Body of pancreas (tissue), 4 donors: ENCODE results near the gene TINCR.

ENCODE experiments used
- POLR2A ChIP-seq, 3 donors: fragments of 450-650 bp; IDR thresholded peaks; one replicate each; pipeline ENCODE4 v1.6.1; 2016; ENCODE audit warnings: antibody characterized with exemption in 3 of 3, mild to moderate bottlenecking in 2 of 3
- TF ChIP-seq, protein P1 (sequence below), 7 experiments: fragments of 450-650 bp in 4 of 7; fragments of 200-600 bp in 3 of 7; sonication (generic) in 3 of 7; IDR thresholded peaks; one replicate each; pipeline ENCODE4 v1.5.1; 2016 to 2019; ENCODE audit warnings: antibody characterized with exemption in 7 of 7

DNA sequence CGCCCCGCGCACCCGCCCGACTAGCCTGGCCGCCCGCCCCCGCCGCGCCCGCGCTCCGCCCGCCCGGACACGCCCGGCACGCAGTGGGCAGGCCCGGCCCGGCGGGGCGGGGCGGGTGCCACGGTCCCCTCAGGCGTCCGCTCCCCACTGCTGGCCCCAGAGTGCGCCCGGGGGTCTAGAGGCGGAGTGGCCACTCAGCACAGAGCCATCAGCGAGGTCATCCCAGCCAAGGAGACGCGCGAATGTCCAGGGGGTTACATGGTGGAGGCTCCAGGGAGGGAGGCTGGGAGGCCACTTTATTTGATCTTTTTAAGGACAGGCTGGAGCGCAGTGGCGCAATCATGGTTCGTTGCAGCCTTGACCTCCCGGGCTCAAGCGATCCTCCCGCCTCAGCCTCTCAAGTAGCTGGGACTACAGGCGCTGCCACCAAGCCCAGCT lies 236 bp upstream of the TINCR start:
- TF ChIP-seq, protein P1, sequence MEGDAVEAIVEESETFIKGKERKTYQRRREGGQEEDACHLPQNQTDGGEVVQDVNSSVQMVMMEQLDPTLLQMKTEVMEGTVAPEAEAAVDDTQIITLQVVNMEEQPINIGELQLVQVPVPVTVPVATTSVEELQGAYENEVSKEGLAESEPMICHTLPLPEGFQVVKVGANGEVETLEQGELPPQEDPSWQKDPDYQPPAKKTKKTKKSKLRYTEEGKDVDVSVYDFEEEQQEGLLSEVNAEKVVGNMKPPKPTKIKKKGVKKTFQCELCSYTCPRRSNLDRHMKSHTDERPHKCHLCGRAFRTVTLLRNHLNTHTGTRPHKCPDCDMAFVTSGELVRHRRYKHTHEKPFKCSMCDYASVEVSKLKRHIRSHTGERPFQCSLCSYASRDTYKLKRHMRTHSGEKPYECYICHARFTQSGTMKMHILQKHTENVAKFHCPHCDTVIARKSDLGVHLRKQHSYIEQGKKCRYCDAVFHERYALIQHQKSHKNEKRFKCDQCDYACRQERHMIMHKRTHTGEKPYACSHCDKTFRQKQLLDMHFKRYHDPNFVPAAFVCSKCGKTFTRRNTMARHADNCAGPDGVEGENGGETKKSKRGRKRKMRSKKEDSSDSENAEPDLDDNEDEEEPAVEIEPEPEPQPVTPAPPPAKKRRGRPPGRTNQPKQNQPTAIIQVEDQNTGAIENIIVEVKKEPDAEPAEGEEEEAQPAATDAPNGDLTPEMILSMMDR (IDR thresholded peaks at IDR 0.05): no peak
- TF ChIP-seq POLR2A (IDR thresholded peaks at IDR 0.05): no peak
